GM19452 (cell line): ENCODE data around the gene DGKZ.
"Not testable (repeated sequence)": the region's sequence is repeated elsewhere in the genome, so short reads cannot be mapped to it uniquely, and the experiment has no call there.

Experiments used
- ATAC-seq: cut with Tn5 transposase; IDR thresholded peaks from one replicate; pipeline ENCODE4 v1.9.1; 2021; ENCODE audit not compliant: unreplicated experiment

DGKZ gene

DNA sequence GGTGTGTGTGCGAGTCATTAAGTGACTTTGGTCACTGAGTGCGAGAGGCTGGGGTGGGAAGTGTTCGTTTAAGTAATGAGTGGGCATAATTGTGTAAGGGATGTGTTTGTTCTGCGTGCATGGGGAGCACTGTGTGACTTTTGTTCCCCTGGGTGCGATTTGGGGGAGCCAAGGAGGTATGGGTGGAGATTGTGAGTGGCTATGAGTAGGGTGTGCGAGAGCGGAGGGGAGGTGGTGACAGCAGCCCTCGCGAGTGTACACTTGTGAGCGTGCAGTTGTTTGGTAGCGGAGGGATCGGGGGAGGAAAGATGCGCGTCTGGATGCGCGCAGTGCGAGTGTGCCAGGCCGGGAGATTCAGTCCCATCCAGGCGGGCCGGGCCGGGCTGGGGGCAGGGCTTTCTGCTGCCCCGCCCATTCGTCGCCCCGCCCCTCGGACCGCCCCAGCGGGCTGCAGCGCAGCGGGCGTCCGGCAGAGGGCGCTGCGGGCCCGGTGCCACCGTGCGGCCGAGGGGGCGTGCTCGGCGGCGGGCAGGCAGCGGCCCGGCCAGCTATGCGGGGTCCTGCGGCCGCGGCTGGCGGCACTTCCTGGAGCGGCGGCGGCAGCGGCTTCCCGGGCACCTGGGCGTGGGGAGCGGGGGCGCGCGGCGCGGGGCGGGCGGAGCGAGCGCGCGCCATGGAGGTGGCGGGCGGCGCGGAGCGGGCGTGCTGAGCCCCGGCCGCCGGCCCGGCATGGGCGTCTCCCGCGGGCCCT, at the start of gene DGKZ:
Gene DGKZ, plus strand, starts transcription at position 578 of the 751 bp plus-strand sequence. CDS start 197 bp downstream, outside the sequence.
- ATAC-seq = peak; percentile 55

- ATAC-seq = no peak
Observed at GRCh38 chr11:46298699-46299433, 48.4 kb upstream of the DGKZ start.

GRCh38 chr11:46299451-46299961, 47.8 kb upstream of the DGKZ start:
- ATAC-seq = no peak

- no peak for ATAC-seq
Observed at GRCh38 chr11:46300270-46300669, 47.0 kb upstream of the DGKZ start.

GRCh38 chr11:46302866-46303265, 44.4 kb upstream of the DGKZ start:
- peak; percentile 85 for ATAC-seq

DNA sequence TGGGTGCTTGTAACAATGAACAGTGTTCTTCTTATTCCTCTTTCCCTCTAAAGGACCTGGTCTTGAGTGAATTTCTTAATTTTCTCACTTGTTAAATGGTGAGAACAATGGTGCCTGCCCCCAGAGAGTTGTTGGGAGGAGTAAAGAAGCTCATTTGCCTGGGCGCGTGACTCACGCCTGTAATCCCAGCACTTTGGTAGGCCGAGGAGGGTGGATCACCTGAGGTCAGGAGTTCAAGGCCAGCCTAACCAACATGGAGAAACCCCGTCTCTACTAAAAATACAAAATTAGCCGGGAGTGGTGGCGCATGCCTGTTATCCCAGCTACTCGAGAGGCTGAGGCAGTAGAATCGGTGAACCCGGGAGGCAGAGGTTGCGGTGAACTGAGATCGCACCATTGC, 43.2 kb upstream of the DGKZ start:
- not testable (repeated sequence) for ATAC-seq

GRCh38 chr11:46304605-46305179, 42.6 kb upstream of the DGKZ start:
- no peak for ATAC-seq

GRCh38 chr11:46305295-46305694, 42.0 kb upstream of the DGKZ start:
- ATAC-seq = no peak

GRCh38 chr11:46306296-46306853, 40.9 kb upstream of the DGKZ start:
- no peak for ATAC-seq

DNA sequence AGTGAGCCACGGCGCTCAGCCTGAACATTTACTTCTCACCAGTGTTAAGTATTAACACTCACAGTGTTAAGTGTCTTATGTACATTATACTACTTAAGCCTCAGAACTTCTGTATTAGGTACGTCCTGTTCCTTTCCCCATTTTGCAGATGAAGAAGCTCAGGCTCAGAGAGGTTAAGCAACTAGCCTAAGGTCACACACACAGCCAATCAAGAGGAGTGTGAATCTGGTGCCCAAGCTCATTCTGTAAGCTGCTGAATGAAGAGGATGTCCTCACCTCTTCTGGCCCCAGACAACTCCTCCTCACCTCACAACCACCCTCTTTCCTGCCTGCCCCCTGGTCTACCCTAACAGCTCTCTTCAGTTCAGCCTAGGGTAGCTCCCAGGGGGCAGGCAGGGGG, 39.9 kb upstream of the DGKZ start:
- no peak for ATAC-seq

- no peak for ATAC-seq
Observed at GRCh38 chr11:46307785-46308341, 39.4 kb upstream of the DGKZ start.

GRCh38 chr11:46308631-46309419, 38.4 kb upstream of the DGKZ start:
- no peak for ATAC-seq

- ATAC-seq = peak; percentile 69
Observed at GRCh38 chr11:46309814-46310259, 37.4 kb upstream of the DGKZ start.

DNA sequence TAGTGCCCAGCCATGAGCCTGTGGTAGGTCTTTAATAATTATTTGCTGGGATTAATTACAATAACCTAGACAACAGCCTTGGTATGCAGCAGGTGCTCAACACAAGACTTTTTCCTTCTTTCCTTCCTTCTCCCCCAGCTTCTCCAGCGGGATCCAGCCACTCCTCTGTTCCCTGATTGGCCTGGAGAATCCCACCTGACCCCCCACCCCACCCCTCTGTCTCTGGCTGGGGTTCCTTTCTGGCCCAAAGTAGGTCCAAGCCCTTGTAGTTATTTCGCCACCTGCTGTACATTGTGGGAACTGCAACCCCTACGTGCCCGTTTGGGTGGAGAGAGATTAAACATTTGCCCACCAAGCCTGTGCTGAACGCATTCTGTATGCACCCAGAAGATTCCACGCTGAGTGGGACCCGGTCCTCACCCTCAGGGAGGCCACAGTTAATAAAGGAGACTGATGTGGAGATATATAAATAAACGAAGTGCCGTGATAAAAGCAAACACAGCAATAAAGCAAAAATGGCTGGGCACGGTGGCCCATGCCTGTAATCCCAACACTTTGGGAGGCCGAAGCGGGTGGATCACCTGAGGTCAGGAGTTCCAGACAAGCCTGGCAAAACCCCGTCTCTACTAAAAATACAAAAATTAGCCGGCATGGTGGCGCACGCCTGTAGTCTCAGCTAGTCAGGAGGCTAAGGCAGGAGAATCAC, 32.1 kb upstream of the DGKZ start:
- ATAC-seq = no peak

- no peak for ATAC-seq
Observed at GRCh38 chr11:46315783-46316563, 31.3 kb upstream of the DGKZ start.

DNA sequence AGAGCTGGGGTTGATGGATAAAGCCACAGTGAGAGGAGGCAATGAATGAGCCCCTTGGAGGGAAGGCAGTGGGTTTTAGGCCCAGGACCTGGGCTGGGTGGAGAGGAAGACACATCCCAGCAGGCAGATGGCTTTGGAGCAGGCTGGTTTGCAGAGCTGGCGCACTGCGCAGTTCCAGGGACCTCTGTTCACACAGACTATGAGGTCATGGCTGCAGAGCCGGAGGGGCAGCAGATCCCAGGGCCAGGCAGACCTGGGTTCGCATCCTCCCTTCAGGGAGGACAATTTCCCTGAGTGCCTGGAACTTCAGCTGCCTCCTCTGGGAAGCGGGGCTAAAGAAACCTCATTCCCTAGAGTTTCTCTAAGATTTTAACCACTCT, 28.2 kb upstream of the DGKZ start:
- ATAC-seq = no peak

- no peak for ATAC-seq
Observed at GRCh38 chr11:46321757-46322156, 25.5 kb upstream of the DGKZ start.

- ATAC-seq = no peak
Observed at GRCh38 chr11:46322759-46323158, 24.5 kb upstream of the DGKZ start.

DNA sequence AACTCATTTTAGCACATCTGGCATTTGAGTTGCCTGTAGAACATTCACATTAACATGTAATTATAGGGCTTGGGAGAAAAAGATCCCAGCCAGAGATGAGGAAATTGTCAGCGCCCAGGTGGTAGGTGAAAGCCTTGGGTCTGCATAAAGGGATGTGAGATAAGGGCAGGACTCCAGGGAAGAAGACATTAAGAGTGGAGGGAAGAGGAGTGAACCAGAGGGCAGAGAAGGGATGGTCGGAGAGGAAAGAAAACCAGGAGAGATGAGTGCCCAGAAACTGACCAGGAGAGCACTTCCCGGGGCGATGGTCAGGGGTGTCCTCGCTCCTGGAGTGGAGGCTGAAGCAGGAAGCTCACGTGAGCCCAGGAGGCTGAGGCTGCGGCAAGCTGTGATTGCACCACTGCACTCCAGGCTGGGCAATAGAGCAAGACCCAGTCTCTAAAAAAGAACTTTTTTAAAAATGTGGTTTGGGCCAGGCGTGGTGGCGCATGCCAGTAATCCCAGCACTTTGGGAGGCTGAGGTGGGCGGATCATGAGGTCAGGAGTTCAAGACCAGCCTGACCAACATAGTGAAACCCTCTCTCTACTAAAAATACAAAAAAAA, 20.3 kb upstream of the DGKZ start:
- ATAC-seq = no peak
